ENCODE measurements around the gene TFPT. TPM values are rescaled to one million over a fixed set of nuclear protein-coding genes. Genes with fewer than 3 reads are reported as not detected.
A peak's percentile ranks its signal among the peaks of the same experiment; 100 is the strongest.
"Not testable (repeated sequence)": the region's sequence is repeated elsewhere in the genome, so short reads cannot be mapped to it uniquely, and the experiment has no call there.

Gene TFPT
- total RNA-seq, 2 experiments from 2014 or later: 44.4 to 47.1 TPM

DNA sequence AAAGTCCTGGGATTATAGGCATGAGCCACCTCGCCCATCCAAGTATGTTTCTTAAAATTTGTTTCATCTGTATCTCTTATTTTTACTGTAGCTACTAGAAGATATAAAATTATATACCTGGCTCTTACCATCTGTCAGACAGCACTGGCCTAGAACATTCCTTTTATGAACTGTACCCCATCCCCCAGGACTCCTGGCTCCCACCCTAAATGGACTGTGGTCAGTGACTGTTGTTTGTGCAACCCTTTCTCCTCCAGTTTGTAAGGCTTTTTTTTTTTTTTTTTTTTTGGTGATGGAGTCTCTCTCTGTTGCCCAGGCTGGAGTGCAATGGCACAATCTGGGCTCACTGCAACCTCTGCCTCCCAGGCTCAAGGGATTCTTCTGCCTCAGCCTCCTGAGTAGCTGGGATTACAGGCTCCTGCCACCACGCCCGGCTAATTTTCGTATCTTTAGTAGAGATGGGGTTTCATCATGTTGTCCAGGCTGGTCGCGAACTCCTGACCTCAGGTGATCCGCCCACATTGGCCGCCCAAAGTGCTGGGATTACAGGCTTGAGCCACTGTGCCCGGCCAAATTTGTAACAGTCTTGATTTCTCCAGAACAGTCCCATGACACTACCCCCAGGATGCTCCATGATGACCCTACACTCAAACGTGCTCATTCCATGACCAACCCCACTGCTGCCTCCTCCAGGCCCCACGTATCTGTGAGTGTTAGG lies 10.3 kb downstream of the TFPT start:
- Mint-ChIP-seq H3K4me1 (peaks cover 31% of the 10 kb centered on the region), H3K36me3 (ENCODE audit: low read depth) (peaks cover 43% of the 10 kb centered on the region), H3K27ac (no peak overlapping the region), H3K27me3 (no peaks in the 10 kb centered on the region), H3K4me3 (no peak overlapping the region), H3K9me3 (no peaks in the 10 kb centered on the region)
- no peak for DNase-seq
- CTCF ChIA-PET: no interaction called here
- POLR2A ChIA-PET: no interaction called here

DNA sequence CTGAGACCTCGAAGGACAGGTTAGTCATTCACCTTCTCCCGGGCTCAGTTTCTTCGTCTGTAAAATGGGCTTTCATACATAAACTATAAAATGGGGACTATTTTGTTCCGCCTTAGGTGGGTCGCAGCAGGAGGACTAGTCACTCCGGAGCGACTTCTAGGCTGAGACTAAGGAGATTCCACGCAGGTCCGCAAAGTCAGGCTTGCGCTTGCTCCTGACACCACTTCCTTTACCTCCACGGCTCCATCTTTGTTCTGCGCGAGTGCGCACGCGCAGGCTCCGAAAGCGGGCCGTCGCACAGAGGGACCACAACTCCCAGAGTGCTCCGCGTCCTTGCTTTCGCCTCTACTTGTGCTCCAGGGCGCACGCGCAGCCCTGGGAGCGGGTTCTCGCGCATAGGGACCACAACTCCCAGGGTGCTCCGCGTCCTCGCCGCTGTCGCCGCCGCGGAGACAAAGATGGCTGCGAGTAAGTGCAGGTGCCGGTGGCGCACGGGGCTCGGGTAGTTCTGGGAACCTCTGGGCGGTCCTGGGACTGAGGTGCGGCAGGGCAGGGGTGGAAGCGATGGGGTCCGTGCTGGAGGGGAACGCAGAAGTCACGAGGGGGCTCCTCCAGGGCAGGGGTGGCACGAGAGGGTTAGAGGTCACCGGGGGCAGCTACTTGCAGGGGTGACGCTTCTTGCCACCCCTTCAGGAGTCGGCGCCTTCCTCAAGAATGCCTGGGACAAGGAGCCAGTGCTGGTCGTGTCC lies 12.9 kb downstream of the TFPT start, which contains the start of gene NDUFA3:
Gene NDUFA3, plus strand, starts transcription at position 435 of the 749 bp plus-strand sequence. Its CDS starts 24 bp downstream, at position 459.
- Mint-ChIP-seq H3K4me1 (peaks cover 30% of the 10 kb centered on the region), H3K9me3 (no peaks in the 10 kb centered on the region), H3K27me3 (no peaks in the 10 kb centered on the region), H3K27ac (peak within 1 kb of the TSS; percentile 90), H3K36me3 (ENCODE audit: low read depth) (peaks cover 25% of the 10 kb centered on the region), H3K4me3 (peak within 1 kb of the TSS; percentile 97)
- DNase-seq: peak; percentile 99
- CTCF ChIA-PET: interaction anchor here (1.2 to 1.8 kb wide), 3 partner anchors 13 to 164 kb away, joined by 4 to 6 read pairs (median 4); partner anchors contain the start of genes CNOT3, PRPF31 and TFPT
- POLR2A ChIA-PET: interaction anchor here (1.2 to 3.3 kb wide), 3 partner anchors 12 to 98 kb away, joined by 3 to 25 read pairs (median 6); partner anchors contain the start of genes CNOT3, PRPF31, RPS9 and TFPT

DNA sequence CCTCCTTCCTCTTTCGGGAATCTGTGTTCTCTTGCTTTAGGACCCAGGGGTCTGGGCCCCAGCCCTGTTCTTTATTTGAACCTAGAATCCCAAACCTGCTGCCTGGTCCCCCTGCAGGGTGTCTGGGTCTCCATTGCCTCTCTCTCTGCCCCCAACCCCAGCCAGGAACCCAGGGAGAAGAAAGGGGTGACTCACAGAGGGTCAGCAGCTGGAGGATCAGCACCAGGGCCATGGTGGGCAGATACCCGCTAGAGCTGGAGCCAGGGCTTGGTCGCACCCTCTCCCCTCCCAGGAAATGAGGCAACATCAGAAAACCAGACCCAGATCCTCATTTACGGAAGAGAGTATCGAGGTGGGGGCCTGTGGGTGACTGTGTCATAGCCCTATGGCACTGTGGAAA lies 14.9 kb downstream of the TFPT start, which contains the start of gene OSCAR:
Gene OSCAR, minus strand, starts transcription at position 243 of the 400 bp plus-strand sequence. Its CDS starts 11 bp downstream, at position 232.
- no peaks in the 10 kb centered on the region for H3K9me3 Mint-ChIP-seq
- DNase-seq: no peak
- H3K27ac Mint-ChIP-seq: no peak within 1 kb of the TSS
- no peak within 1 kb of the TSS for H3K4me3 Mint-ChIP-seq
- peaks cover 7% of the 10 kb centered on the region for H3K27me3 Mint-ChIP-seq
- peaks cover 6% of the 10 kb centered on the region for H3K36me3 Mint-ChIP-seq (ENCODE audit: low read depth)
- H3K4me1 Mint-ChIP-seq: peaks cover 30% of the 10 kb centered on the region
- CTCF ChIA-PET: no interaction called here
- POLR2A ChIA-PET: no interaction called here

DNA sequence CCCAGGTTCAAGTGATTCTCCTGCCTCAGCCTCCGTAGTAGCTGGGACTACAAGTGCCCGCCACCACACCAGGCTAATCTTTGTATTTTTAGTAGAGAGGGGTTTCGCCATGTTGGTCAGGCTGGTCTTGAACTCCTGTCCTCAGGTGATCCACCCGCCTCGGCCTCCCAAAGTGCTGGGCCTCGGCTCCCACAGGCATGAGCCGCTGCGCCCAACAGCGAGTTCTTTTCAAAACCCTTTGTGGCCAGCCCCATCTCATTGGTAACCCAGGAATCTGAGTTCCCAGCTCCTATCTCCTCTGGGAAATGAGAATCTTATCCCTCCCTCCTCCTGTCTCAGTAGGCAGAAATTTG lies 15.6 kb downstream of the TFPT start:
- H3K36me3 Mint-ChIP-seq (ENCODE audit: low read depth); H3K27me3 Mint-ChIP-seq; CTCF ChIA-PET; H3K9me3 Mint-ChIP-seq; POLR2A ChIA-PET; H3K4me3 Mint-ChIP-seq; H3K27ac Mint-ChIP-seq; DNase-seq: not testable (repeated sequence)
- H3K4me1 Mint-ChIP-seq: peaks cover 27% of the 10 kb centered on the region

DNA sequence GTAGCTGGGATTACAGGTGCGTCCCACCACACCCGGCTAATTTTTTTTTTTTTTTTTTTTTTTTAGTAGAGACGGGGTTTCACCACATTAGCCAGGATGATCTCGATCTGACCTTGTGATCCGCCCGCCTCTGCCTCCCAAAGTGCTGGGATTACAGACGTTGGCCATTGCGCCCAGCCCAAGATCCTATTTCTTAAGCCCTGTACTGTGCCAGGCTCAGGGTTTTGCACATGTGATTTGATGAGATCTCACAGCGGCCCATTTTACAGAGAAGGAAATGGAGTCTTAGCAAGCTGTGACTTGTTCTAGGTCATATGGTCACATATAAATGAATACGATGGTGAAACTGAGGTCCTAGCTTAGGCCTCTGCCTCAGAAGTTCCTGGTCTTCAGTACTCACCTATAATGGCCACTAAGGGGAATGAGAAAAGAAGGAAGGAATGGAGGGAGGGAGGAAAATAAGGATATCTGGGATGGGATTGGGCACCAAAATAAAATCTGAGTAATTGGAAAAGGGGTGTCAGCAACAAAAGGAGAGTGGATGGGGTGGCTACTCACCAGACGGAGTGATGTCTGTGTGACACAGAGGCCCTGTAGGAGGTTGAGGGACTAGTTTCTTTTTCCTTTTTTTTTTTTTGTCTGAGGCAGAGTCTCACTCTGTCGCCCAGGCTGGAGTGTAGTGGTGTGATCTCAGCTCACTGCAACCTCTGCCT lies 16.1 kb downstream of the TFPT start:
- no peak for DNase-seq
- H3K36me3 Mint-ChIP-seq (ENCODE audit: low read depth): peaks cover 3% of the 10 kb centered on the region
- H3K27ac Mint-ChIP-seq: no peak overlapping the region
- no peak overlapping the region for H3K4me3 Mint-ChIP-seq
- peaks cover 8% of the 10 kb centered on the region for H3K27me3 Mint-ChIP-seq
- CTCF ChIA-PET: interaction anchor here (0.7 kb wide), 1 partner anchor 152 kb away, joined by 3 read pairs; no protein-coding TSS in a partner anchor
- POLR2A ChIA-PET: interaction anchor here (1.1 kb wide), 1 partner anchor 16 kb away, joined by 5 read pairs; the partner anchor contains the start of genes PRPF31 and TFPT
- H3K9me3 Mint-ChIP-seq: no peaks in the 10 kb centered on the region
- peaks cover 28% of the 10 kb centered on the region for H3K4me1 Mint-ChIP-seq

DNA sequence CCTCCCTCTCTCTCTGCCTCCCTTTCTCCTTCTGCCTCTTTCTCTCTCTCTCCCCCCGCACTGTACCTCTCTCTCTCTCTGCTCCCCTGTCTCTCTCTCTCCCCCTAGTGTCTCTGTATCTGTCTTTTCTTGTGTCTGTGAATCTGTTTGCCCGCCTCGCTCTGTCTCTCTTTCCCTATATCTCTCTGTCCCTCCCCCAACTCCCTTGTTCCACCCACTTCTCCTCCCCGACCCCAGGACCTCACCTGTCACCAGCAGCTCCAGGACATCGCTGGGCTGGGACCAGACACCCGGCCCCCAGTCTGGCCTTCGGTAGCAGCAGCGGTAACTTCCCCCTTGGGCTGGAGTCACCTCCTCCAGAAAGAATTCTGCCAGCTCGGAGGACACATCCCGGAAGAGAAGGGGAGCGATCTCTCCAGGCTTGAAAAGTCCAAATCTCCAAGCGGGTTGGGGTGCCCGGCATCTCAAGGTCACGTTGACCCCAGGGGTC lies 18.8 kb downstream of the TFPT start:
- ChIA-PET CTCF (interaction anchor here (0.7 to 1.5 kb wide), 5 partner anchors 18 to 114 kb away, joined by 3 to 4 read pairs (median 3); partner anchors contain the start of genes LENG1, PRPF31 and TFPT), POLR2A (interaction anchor here (0.7 to 2.3 kb wide), 3 partner anchors 16 to 40 kb away, joined by 3 to 11 read pairs (median 6); partner anchors contain the start of genes CNOT3, PRPF31 and TFPT)
- Mint-ChIP-seq H3K36me3 (ENCODE audit: low read depth) (peaks cover 3% of the 10 kb centered on the region), H3K9me3 (peaks cover 4% of the 10 kb centered on the region), H3K27me3 (peaks cover 15% of the 10 kb centered on the region), H3K27ac (peak overlapping the region; percentile 11), H3K4me3 (peak overlapping the region; percentile 53), H3K4me1 (peaks cover 16% of the 10 kb centered on the region)
- DNase-seq: no peak

DNA sequence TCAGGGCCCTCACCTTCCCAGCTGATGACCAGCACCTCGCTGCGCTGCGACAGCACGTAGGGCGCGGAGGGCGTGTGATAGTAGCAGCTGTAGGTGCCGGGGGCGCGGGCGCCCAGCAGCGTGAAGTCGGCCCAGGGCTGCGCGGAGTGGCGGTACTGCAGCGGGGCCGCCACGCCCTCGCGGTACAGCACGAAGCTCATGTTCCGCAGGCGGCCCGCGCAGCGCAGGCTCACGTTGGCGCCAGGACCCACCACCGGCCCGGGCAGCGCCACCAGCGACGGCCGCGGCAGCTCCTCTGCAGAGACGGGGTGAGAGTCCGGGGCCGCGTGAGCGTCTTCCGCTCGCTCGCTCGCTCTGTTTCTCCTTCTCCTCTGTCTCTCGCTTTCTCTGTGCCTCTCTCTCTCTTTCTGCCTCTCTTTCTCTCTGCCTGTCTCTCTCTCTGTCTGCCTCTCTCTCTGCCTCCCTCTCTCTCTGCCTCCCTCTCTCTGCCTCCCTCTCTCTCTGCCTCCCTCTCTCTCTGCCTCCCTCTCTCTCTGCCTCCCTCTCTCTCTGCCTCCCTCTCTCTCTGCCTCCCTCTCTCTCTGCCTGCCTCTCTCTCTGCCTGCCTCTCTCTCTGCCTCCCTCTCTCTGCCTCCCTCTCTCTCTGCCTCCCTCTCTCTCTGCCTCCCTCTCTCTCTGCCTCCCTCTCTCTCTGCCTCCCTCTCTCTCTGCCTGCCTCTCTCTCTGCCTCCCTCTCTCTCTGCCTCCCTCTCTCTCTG lies 19.4 kb downstream of the TFPT start:
- H3K4me1 Mint-ChIP-seq: peaks cover 15% of the 10 kb centered on the region
- DNase-seq: peak; percentile 54
- H3K9me3 Mint-ChIP-seq; H3K27ac Mint-ChIP-seq; H3K36me3 Mint-ChIP-seq (ENCODE audit: low read depth): not testable (repeated sequence)
- CTCF ChIA-PET: interaction anchor here (0.6 to 1.5 kb wide), 4 partner anchors 8 to 72 kb away, joined by 3 to 6 read pairs (median 4); partner anchors contain the start of genes PRPF31 and TFPT
- H3K4me3 Mint-ChIP-seq: peak overlapping the region; percentile 67
- POLR2A ChIA-PET: interaction anchor here (0.7 to 2.3 kb wide), 3 partner anchors 17 to 41 kb away, joined by 3 to 11 read pairs (median 6); partner anchors contain the start of genes CNOT3, PRPF31 and TFPT
- peaks cover 15% of the 10 kb centered on the region for H3K27me3 Mint-ChIP-seq

DNA sequence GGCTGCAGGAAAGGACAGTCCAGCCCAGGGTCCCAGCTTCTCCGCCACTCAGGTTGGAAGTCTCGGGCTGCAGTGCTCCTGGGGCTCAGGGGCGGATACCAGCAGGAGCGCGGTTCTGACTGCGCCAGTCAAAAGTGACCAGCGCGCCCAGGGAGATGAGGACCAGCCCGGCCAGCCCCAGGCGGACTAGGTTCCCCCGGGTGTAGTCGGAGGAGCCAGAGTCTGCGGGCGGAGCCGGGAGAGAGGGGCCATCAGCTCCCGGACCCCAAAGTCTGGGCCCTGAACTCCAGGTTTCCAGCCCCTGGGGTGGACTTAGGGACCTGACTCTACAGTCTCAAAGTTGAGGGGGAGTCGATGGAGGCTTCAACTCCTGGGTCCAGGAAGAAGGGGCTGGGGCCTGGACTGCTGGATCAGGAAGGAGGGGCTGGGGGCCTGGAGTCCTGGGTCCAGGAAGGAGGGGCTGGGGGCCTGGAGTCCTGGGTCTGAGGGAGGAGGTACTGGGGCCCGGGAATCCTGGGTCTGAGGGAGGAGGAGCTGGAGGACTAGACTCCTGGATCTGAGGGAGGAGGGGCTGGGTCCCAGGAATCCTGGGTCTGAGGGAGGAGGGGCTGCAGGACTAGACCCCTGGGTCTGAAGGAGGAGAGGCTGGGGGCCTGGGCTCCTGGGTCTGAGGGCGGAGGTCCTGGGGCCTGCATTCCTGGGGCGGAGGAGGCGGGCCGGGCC lies 20.2 kb downstream of the TFPT start:
- Mint-ChIP-seq H3K9me3 (peaks cover 4% of the 10 kb centered on the region), H3K4me1 (peaks cover 15% of the 10 kb centered on the region), H3K4me3 (no peak overlapping the region), H3K36me3 (ENCODE audit: low read depth) (peaks cover 3% of the 10 kb centered on the region), H3K27me3 (peaks cover 15% of the 10 kb centered on the region), H3K27ac (no peak overlapping the region)
- ChIA-PET CTCF (interaction anchor here (0.6 to 1.5 kb wide), 3 partner anchors 9 to 72 kb away, joined by 3 to 6 read pairs (median 4); partner anchors contain the start of genes PRPF31 and TFPT), POLR2A (interaction anchor here (1.5 to 2.3 kb wide), 3 partner anchors 20 to 42 kb away, joined by 4 to 11 read pairs (median 6); partner anchors contain the start of genes CNOT3, PRPF31 and TFPT)
- DNase-seq: no peak

DNA sequence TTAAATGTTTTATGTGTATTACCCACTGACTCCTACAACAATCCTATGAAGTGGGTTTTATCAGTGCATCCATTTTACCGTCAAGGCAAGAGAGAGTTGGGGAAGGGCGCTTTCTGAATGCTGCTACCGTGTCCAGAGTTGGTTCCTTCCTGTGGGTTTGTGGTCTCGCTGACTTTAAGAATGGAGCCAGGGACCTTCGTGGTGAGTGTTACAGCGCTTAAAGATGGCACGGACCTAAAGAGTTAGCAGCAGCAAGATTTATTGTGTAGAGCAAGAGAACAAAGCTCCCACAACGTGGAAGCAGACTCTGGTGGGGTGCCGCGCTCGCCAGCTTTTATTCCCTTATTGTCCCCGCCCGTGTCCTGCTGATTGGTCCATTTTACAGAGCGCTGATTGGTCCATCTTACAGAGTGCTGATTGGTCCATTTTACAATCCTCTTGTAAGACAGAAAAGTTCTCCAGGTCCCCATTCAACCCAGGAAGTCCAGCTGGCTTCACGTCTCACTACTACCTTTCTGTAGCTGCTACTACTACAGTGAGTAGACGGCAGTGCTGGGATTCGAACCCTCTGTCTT lies 20.9 kb downstream of the TFPT start:
- H3K4me1 Mint-ChIP-seq: peaks cover 15% of the 10 kb centered on the region
- H3K27ac Mint-ChIP-seq: no peak overlapping the region
- POLR2A ChIA-PET: interaction anchor here (1.5 to 2.3 kb wide), 2 partner anchors 20 to 43 kb away, joined by 4 to 6 read pairs; partner anchors contain the start of genes CNOT3 and TFPT
- CTCF ChIA-PET: interaction anchor here (1.3 kb wide), 1 partner anchor 9 kb away, joined by 6 read pairs; no protein-coding TSS in a partner anchor
- H3K27me3 Mint-ChIP-seq: peaks cover 15% of the 10 kb centered on the region
- H3K36me3 Mint-ChIP-seq (ENCODE audit: low read depth): peaks cover 3% of the 10 kb centered on the region
- no peak overlapping the region for H3K4me3 Mint-ChIP-seq
- peaks cover 4% of the 10 kb centered on the region for H3K9me3 Mint-ChIP-seq
- DNase-seq: no peak

DNA sequence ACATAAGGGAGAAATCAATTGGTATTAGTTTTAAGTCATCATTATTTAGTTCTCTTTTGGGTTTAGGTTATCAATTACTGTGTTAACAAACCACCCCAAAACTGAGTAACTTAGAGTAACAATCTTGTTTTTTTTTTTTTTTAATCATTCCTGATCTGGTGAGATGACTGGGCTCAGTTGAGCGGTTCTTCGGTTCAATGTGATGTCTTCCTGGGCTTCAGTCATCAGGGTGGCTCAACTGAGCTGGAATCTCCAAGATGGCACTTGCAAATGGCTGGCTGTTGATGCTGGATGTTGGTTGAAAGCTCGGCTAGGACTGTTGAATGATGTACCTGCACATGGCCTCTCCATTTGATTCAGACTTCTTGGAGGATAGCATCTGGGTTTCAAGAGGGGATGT lies 31.0 kb downstream of the TFPT start:
- ChIA-PET CTCF (no interaction called here), POLR2A (no interaction called here)
- no peak overlapping the region for H3K27ac Mint-ChIP-seq
- peaks cover 7% of the 10 kb centered on the region for H3K9me3 Mint-ChIP-seq
- no peak for DNase-seq
- no peak overlapping the region for H3K4me3 Mint-ChIP-seq
- no peaks in the 10 kb centered on the region for H3K36me3 Mint-ChIP-seq (ENCODE audit: low read depth)
- no peaks in the 10 kb centered on the region for H3K27me3 Mint-ChIP-seq
- H3K4me1 Mint-ChIP-seq: no peaks in the 10 kb centered on the region

DNA sequence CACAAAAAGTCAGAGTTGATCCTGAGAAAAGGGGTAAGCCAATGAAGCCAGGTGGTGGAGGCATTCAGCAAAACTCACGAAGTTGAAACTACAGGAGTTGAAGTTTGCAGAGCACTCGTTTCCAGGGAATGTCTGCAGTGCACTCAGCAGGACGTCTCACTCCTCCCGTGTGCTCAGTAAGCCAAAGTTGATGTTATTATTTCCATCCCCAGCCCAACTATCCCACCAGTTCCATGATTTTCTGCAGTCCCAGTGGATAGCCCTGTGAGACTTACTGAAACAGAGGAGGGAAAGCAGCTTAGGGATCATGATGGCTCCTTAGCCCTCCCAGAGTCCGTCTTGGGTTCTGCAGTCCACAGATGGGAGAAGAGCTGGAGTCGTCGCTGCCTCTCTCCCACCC lies 34.4 kb downstream of the TFPT start, which contains the start of gene TARM1:
Gene TARM1, minus strand, starts transcription at position 334 of the 400 bp plus-strand sequence. Its CDS starts 25 bp downstream, at position 309.
- CTCF ChIA-PET: no interaction called here

More for the DNA sequence above, 34.4 kb downstream of the TFPT start, which contains the start of gene TARM1:
- H3K4me3 Mint-ChIP-seq: no peak within 1 kb of the TSS
- POLR2A ChIA-PET: no interaction called here
- no peak within 1 kb of the TSS for H3K27ac Mint-ChIP-seq
- peaks cover 7% of the 10 kb centered on the region for H3K9me3 Mint-ChIP-seq
- no peaks in the 10 kb centered on the region for H3K27me3 Mint-ChIP-seq
- no peaks in the 10 kb centered on the region for H3K4me1 Mint-ChIP-seq
- no peaks in the 10 kb centered on the region for H3K36me3 Mint-ChIP-seq (ENCODE audit: low read depth)
- DNase-seq: no peak

Data from activated CD4-positive, alpha-beta memory T cell treated with anti-CD3 and anti-CD28 coated beads, Interleukin-2, amount 10 ng/mL, durations not matched to agents 7 days and 5 days (primary cell).